GM12801 (cell line): ENCODE results near the gene PRSS2.

Source experiments
- TF ChIP-seq, protein P1 (sequence below): IDR thresholded peaks from one replicate; pipeline ENCODE4 v1.5.1; 2011; ENCODE audit warnings: control low read depth; ENCODE audit not compliant: insufficient read length; ENCODE audit errors: extremely low read depth

Gene PRSS2

DNA sequence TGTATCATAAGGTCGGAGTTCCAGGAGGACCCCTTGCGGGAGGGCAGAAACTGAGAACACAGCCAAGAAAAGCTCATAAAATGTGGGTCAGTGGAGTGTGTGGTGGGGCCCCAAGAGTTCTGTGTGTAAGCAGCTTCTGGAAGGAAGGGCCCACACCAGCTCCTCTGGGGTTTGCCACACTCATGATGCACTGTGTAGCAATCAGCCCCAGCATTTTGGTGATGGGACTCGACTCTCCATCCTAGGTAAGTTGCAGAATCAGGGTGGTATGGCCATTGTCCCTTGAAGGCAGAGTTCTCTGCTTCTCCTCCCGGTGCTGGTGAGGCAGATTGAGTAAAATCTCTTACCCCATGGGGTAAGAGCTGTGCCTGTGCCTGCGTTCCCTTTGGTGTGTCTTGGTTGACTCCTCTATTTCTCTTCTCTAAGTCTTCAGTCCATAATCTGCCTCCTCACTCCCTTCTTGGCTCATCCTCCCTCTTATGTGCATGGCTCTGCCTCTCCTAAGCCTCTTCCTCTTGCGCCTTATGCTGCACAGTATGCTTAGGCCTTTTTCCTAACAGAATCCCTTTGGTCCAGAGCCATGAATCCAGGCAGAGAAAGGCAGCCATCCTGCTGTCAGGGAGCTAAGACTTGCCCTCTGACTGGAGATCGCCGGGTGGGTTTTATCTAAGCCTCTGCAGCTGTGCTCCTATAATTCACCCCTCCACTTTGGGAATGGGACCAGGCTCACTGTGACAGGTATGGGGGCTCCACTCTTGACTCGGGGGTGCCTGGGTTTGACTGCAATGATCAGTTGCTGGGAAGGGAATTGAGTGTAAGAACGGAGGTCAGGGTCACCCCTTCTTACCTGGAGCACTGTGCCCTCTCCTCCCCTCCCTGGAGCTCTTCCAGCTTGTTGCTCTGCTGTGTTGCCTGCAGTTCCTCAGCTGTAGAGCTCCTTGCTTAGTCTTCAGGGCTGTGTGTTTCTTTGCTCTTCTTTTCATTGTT lies 17.8 kb downstream of the PRSS2 start:
- TF ChIP-seq, protein P1, sequence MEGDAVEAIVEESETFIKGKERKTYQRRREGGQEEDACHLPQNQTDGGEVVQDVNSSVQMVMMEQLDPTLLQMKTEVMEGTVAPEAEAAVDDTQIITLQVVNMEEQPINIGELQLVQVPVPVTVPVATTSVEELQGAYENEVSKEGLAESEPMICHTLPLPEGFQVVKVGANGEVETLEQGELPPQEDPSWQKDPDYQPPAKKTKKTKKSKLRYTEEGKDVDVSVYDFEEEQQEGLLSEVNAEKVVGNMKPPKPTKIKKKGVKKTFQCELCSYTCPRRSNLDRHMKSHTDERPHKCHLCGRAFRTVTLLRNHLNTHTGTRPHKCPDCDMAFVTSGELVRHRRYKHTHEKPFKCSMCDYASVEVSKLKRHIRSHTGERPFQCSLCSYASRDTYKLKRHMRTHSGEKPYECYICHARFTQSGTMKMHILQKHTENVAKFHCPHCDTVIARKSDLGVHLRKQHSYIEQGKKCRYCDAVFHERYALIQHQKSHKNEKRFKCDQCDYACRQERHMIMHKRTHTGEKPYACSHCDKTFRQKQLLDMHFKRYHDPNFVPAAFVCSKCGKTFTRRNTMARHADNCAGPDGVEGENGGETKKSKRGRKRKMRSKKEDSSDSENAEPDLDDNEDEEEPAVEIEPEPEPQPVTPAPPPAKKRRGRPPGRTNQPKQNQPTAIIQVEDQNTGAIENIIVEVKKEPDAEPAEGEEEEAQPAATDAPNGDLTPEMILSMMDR: no peak

DNA sequence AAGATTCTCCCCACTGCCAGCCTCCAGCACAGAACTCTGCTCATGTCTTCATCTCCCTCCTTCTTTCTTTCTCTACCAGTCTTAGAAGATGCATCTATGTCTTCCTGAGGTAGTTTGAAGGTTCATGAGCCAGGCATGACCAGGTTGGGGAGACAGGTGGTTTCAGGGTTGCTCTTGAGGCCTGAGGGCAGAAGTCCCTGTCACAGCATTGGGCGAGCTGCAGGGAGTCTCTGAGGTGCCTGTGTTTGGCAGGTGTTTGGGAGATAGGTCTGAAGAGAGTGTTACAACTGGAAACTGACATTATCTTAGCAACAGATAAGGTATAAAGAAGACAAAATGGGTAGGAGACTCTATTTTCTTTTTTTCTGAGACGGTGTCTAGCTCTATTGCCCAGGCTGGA lies 18.7 kb downstream of the PRSS2 start:
- TF ChIP-seq, protein P1: no peak

DNA sequence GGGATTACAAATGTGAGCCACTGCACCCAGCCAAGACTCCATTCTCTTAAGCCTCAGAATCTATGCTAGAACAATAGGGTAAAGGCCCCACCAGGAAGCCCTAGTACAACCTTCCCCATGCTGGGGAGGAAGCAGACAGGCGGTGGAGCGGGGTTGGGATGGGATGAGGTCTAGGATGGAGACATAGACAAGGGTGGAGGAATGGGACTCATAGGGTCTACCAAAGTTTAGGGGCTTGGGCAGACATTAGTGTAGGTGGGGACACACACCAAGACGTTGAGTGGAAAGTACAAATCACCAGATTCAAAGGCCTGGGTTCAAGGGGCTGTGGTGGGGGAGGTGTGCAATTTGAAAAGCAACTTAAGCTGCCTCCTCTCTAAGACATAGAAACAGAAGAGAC lies 19.3 kb downstream of the PRSS2 start:
- TF ChIP-seq, protein P1: no peak

DNA sequence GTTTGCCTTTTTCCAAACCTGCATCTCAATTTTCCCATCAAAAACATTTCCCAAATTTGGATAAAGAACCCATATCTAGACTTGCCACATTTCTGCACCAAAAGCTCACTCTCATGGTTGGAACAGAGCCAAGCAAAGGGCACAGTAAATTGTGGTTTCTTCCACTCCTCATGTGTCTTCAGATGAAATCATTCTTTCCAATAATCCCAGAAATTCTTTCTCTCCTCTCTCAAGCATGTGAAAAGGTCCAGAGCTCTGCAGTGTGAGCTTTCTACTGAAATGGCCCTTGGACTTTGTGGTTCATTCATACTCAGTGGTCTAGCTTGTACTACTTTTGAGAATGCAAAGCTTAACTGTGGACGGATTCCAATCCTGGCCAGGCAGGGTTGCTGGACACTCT lies 19.8 kb downstream of the PRSS2 start:
- TF ChIP-seq, protein P1: no peak

DNA sequence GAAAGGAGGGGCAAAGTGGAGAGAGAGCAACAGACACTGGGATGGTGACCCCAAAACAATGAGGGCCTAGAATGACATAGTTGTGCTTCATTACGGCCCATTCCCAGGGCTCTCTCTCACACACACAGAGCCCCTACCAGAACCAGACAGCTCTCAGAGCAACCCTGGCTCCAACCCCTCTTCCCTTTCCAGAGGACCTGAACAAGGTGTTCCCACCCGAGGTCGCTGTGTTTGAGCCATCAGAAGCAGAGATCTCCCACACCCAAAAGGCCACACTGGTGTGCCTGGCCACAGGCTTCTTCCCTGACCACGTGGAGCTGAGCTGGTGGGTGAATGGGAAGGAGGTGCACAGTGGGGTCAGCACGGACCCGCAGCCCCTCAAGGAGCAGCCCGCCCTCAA lies 20.7 kb downstream of the PRSS2 start:
- TF ChIP-seq, protein P1: no peak

DNA sequence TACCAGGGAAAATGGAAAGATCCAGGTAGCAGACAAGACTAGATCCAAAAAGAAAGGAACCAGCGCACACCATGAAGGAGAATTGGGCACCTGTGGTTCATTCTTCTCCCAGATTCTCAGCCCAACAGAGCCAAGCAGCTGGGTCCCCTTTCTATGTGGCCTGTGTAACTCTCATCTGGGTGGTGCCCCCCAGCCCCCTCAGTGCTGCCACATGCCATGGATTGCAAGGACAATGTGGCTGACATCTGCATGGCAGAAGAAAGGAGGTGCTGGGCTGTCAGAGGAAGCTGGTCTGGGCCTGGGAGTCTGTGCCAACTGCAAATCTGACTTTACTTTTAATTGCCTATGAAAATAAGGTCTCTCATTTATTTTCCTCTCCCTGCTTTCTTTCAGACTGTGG lies 21.4 kb downstream of the PRSS2 start:
- TF ChIP-seq, protein P1: no peak

DNA sequence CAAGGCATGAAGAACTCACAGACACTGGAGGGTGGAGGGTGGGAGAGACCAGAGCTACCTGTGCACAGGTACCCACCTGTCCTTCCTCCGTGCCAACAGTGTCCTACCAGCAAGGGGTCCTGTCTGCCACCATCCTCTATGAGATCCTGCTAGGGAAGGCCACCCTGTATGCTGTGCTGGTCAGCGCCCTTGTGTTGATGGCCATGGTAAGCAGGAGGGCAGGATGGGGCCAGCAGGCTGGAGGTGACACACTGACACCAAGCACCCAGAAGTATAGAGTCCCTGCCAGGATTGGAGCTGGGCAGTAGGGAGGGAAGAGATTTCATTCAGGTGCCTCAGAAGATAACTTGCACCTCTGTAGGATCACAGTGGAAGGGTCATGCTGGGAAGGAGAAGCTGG lies 21.8 kb downstream of the PRSS2 start:
- TF ChIP-seq, protein P1: no peak
